ENCODE measurements around the gene CABLES1.

The CABLES1 gene

GRCh38 chr18:23194155-23194996 is 59.1 kb downstream of the CABLES1 start:
- DNase-seq (ENCODE audit: low spot score), result peak; percentile 47

GRCh38 chr18:23194997-23195957 is 60.0 kb downstream of the CABLES1 start:
- DNase-seq (ENCODE audit: low spot score), result no peak

GRCh38 chr18:23196119-23197007 is 61.1 kb downstream of the CABLES1 start:
- no peak for DNase-seq (ENCODE audit: low spot score)

- DNase-seq (ENCODE audit: low spot score), result no peak
Observed at GRCh38 chr18:23198217-23198845, 63.0 kb downstream of the CABLES1 start.

GRCh38 chr18:23200756-23201155 is 65.5 kb downstream of the CABLES1 start:
- DNase-seq (ENCODE audit: low spot score), result no peak

GRCh38 chr18:23201741-23202140 is 66.5 kb downstream of the CABLES1 start:
- DNase-seq (ENCODE audit: low spot score), result no peak

- no peak for DNase-seq (ENCODE audit: low spot score)
Observed at GRCh38 chr18:23203891-23204432, 68.7 kb downstream of the CABLES1 start.

- DNase-seq (ENCODE audit: low spot score), result peak; percentile 76
Observed at GRCh38 chr18:23204589-23205235, 69.4 kb downstream of the CABLES1 start.

- no peak for DNase-seq (ENCODE audit: low spot score)
Observed at GRCh38 chr18:23205980-23206379, 70.7 kb downstream of the CABLES1 start.

- no peak for DNase-seq (ENCODE audit: low spot score)
Observed at GRCh38 chr18:23207191-23207955, 72.1 kb downstream of the CABLES1 start.

- DNase-seq (ENCODE audit: low spot score), result no peak
Observed at GRCh38 chr18:23207994-23208393, 72.7 kb downstream of the CABLES1 start.

GRCh38 chr18:23208600-23208999 is 73.3 kb downstream of the CABLES1 start:
- no peak for DNase-seq (ENCODE audit: low spot score)

- peak; percentile 38 for DNase-seq (ENCODE audit: low spot score)
Observed at GRCh38 chr18:23209031-23209430, 73.7 kb downstream of the CABLES1 start.

- DNase-seq (ENCODE audit: low spot score), result no peak
Observed at GRCh38 chr18:23209796-23210195, 74.5 kb downstream of the CABLES1 start.

- DNase-seq (ENCODE audit: low spot score), result no peak
Observed at GRCh38 chr18:23210526-23210925, 75.2 kb downstream of the CABLES1 start.

GRCh38 chr18:23211146-23211545 is 75.9 kb downstream of the CABLES1 start:
- no peak for DNase-seq (ENCODE audit: low spot score)

- DNase-seq (ENCODE audit: low spot score), result no peak
Observed at GRCh38 chr18:23212161-23212560, 76.9 kb downstream of the CABLES1 start.

- no peak for DNase-seq (ENCODE audit: low spot score)
Observed at GRCh38 chr18:23213200-23213599, 77.9 kb downstream of the CABLES1 start.

GRCh38 chr18:23217781-23218180 is 82.5 kb downstream of the CABLES1 start:
- no peak for DNase-seq (ENCODE audit: low spot score)

- no peak for DNase-seq (ENCODE audit: low spot score)
Observed at GRCh38 chr18:23220355-23220754, 85.1 kb downstream of the CABLES1 start.

All from AG08395 (cell line).